GM18868 (cell line): ENCODE measurements around the gene NPIPB6.

Source experiments
- ATAC-seq: cut with Tn5 transposase; IDR thresholded peaks from one replicate; pipeline ENCODE4 v1.9.1; 2021; ENCODE audit warnings: mild to moderate bottlenecking, moderate library complexity; ENCODE audit not compliant: unreplicated experiment

The NPIPB6 gene

DNA sequence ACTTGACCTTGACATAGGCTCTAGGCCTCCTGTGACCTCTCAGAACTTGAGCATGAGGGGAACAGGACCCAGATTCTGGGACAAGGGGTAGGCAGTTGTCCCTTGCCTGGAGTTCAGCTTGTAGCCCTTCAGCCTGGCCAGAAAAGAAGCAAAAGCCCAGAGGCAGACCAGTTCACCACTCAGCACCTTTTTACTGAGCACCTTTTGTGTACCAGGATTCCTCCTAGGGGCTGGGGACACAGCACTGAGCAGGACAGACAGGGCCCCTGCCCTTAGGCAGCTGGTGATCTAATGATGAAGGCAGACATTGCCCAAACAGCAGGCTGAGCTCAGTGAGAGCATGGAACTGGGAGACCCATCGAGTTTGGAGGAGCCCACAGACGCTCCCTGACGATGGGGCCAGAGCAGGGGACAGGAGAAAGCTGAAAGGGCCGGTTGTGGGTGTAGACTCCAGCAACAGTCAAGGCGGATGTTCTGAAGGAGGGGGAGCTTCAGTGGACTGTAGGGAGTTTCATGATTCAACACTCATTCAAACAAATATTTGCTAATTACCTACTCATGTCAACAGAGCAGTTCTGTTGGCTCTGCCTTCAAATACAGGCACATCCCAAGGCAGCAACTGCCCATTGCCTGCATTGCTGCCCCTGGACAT lies 38.9 kb downstream of the NPIPB6 start:
- no peak for ATAC-seq

DNA sequence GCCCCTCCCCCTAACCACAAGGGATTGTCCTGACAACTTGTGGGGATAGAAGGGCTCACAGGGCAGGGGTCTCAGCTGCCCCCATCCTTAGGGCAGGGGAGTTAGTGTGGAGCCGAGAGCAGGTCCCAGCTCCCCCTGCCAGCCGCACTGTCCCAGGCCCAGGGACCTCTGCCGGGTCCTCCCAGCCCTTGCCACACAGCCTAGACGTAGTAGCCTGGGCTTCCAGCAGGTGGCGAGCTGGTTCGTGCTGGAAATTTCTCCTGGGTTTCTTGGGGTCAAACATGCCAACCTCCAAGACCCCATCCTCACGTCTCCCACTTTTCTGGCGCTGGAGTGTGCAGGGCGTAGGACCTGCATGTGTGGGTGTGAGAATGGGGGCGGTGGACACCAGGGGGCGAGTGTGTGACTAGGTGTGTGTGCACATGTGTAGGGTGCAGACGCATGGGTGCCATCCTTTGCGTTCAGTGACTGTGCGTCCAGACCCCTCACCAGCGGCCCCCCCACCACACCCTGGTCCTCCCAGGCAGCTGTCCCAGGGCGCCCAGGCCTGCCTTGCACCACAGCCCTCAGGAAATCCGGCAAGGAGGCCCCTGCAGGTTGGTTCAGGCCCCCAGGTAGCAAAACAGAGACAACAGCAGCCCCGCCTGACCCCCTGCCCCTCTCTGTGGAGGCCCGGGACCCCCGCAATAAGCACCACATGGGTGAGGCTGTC lies 41.5 kb downstream of the NPIPB6 start:
- no peak for ATAC-seq

DNA sequence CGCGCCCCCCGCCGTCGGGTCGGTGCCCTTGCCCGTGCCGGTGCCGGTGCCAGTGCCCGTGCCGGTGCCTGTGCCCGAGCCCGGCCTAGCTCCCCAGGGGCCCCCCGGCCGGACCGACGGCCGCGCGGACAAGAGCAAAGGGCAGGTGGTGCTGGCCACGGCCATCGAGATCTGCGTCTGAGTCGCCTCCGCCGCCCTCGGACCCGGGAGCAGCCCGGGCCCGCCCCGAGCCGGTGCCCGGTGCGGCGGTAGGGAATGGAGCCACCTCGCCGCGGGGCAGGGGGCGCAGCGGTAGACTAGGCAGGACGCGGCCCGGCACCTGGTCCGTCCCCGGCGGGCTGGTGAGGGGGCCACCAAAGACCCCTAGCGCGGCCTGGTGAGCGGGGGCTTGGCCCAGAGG lies 42.6 kb downstream of the NPIPB6 start:
- no peak for ATAC-seq

DNA sequence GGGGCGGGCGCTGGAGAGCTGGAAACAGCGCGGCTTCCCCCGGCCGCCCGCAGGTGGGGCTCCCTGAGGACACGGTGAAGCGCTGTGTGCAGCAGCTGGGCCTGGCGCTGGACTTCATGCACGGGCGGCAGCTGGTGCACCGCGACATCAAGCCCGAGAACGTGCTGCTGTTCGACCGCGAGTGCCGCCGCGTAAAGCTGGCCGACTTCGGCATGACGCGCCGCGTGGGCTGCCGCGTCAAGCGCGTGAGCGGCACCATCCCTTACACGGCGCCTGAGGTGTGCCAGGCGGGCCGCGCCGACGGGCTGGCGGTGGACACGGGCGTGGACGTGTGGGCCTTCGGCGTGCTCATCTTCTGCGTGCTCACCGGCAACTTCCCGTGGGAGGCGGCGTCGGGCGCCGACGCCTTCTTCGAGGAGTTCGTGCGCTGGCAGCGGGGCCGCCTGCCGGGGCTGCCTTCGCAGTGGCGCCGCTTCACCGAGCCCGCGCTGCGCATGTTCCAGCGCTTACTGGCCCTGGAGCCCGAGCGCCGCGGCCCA lies 43.2 kb downstream of the NPIPB6 start:
- ATAC-seq, result no peak

DNA sequence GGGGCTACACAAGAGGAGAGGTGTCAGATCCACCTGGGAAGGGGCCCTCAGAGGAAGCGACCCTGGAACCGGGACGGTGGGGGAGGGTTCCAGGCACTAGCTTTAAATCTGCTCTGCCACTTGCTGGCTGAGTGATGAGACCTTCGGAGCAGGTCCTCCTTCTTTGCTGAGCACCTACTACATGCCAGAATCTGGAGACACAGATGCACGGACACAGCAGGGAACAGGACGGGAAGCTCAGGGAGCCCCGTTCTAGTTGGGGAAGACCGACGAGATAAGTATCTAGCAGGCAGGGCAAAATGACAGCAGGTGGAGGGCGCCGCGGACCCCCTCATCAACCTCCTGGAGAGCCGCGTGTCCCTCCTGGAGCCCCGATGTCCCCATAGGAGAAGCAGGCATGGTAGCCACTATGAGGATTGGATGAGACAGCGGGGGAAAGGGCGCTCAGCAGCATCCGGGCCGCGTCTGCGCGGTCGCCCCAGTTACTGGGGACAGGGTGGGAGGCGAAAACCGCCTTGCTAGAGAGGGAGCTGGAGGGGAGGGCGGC lies 43.8 kb downstream of the NPIPB6 start:
- ATAC-seq, result no peak

DNA sequence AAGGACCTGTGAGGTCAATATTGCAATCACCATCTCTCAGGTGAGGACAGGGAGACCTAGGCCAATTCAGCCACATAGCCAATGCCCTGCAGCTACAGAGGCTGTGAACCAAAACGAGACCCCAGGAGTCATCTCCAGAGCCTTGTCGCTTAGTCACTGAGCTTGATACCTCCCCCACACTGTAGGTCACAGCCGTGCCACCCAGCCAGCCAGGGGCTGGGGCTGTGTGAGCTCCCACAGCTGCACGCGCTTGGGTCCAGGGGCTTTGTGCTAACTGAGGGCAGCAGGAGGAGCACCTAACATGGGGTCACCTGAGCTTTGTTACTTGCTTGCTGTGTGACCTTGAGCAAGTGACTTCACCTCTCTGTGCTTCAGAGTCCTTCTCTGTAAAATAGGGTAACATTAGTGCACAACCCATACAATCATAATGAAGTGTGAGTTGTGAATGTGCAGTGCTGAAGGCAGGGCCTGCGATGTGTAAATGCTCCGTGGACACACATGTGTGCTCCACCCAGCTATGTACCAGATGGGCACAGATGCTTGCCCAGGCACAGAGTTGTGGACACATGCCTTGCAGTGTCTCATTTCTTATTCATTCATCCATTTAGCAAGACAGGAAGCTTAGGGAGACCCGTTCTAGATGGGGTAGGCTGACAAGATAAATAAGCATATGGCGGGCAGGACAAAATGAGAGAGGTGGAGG lies 45.1 kb downstream of the NPIPB6 start:
- ATAC-seq, result no peak

DNA sequence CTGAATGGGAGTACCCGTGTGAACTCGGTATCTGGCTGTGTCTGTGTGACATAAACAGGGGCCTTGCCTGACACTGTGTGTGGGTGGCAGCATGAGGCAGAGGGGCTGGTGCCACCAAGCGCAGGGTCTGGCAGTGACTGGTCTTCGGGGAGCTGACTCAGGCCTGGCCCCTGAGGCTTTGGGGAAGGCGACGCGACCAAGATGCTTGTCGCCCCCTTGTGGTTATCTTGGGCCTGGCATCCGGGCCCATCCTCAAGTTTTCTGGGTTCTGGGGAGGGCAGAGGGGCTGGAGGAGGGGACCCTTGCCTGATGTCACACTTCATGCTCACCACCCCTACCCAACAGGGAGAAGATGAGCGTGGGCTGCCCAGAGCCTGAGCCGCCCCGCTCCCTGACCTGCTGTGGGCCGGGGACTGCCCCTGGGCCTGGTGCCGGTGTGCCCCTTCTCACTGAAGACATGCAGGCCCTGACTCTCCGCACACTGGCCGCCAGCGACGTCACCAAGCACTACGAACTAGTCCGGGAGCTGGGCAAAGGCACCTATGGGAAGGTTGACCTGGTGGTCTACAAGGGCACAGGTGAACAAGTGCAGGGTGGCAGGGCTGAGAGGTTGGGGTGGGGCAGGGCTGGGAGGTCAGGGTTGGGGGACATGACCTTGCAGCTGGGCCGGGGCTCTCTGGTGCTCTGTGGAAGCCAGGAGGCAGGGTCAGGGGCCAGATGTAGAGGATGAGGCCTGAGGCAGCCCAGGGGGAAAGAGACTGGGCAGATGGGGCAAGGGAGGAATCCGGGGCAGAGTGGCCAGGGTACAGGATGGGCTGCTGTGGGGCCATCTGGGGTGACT lies 46.0 kb downstream of the NPIPB6 start:
- no peak for ATAC-seq

DNA sequence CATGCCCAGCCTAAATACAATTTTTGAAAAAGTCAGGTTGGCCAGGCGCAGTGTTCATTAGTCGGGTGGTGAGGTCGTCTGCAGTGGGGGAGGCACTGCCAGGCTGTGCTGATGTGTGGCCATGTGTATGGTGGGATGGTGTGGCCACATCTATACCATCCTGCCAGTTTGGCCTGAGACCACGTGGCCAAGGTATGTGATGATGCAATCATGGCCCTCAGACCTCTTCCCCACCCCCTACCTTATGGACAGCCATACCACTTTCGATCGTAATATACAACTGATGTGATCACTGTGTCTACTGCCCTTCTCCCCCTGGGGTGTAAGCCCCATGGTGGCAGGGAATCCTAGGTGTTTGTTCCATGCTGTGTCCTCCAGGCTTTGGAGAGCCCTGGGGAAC lies 47.3 kb downstream of the NPIPB6 start:
- no peak for ATAC-seq

DNA sequence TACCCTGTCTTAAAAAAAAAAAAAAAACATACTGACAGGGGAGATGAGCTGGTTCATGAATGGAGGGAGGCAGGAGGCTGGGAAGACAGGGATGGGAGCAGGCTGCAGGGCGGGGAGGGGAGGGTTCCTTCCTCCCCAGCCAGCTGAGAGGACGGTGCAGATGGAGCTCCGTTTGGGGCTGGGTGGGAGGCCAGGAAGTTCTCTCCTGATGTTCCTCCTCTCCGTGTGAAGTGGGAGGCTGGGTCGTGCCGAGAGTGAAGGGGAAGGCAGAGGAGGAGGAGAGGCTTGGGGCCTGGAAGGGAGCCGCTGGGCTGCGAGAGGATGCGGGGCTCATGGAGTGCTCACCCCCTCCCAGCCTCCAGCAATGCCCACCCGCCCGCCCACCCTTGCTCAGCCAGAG lies 49.7 kb downstream of the NPIPB6 start:
- ATAC-seq, result no peak

DNA sequence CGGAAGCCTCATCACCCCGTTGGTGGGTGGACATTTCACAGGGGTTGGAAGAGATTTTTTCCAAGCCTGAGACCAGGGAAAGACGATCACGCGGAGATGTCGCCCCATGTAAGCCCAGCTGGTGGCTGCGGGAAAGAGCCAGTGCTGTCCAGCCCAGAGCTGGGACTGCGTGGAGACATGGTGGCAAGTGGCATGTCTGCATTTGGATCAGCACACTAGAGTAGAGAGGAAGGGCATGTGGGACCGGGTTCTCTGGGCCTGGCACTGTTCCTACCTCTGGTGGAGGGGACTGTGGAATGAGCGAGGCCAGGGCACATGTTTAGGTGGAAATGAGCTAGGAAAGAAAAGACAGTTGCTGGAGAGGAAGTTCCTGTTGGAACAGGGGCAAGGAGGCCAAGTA lies 51.0 kb downstream of the NPIPB6 start:
- ATAC-seq, result no peak

DNA sequence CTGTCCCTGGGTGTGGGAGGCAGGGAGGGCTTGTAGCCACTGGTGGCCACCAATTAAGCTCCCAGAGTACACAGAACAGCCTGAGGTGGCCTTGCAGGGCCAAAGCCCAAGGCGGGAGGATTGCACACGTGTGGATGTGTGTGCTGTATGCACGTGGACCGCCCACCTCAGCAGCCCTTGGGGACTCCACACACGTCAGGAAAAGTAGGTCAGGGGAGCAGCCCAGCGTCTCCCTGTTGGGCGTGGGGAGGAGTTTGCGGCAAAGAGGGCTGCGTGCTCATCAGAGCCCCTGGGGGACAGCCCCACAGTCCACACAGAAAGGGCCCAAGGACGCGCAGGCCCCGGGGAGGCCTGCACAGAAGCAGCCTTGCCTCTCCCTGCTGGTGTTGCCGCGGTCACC lies 51.4 kb downstream of the NPIPB6 start:
- ATAC-seq, result no peak

DNA sequence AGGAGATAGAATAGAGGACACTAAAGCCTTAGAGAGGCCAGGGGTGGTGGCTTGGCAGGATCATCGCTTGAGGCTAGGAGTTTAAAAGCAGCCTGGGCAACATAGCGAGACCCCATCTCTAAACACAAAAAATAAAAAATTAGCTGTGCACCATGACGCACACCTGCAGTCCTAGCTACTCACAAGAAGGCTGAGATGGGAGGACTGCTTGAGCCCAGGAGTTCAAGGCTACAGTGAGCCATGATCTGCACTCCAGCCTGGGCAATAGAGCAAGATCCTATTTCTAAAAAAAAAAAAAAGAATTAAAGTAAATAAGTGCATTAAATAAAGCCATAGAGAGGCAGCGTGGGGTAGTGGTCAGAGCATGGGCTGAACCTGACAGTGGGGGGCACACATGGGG lies 51.9 kb downstream of the NPIPB6 start:
- ATAC-seq, result no peak

DNA sequence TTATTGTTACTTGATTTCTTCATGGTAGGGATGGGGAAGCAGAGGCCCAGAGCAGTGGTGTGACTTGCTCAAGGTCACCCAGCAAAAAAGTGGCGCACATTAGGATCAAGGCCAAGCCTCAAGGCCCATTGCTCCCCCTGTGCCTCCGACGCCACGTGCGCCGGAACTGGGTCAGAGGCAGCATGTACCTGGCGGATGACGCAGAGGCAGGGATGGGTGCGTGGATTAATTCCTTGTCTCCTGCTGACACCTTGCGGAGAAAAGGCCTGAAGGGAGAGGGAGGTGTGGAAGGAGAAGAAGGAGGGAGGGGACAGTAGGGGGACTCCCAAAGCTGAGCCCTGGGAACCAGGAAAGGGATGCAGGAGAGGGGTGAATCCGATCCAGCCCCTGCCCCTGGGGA lies 52.5 kb downstream of the NPIPB6 start:
- ATAC-seq, result no peak

DNA sequence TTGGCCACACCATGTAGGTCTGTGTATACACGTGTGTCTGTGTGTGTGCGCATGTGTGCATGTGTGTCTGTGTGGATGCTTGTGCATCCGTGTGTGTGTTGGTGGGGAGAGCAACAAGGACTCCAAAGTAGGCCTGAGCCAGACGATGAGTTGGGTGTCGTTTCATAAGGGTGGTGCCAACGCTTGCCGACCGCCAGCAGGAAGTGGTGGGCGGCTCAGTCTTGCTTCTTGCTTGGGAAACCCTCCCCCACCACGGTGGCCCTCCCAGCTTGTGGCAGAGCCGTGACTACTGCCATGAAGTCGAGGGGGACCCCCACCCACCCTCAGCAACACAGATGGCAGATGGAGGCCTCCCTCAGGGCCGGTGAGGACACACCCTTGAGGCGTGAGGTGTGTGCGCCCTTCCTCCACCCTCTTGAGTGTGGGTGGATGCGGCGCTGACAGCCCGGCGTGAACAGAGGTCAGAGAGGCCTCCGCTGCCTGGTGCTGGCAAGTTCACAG lies 53.4 kb downstream of the NPIPB6 start:
- no peak for ATAC-seq

DNA sequence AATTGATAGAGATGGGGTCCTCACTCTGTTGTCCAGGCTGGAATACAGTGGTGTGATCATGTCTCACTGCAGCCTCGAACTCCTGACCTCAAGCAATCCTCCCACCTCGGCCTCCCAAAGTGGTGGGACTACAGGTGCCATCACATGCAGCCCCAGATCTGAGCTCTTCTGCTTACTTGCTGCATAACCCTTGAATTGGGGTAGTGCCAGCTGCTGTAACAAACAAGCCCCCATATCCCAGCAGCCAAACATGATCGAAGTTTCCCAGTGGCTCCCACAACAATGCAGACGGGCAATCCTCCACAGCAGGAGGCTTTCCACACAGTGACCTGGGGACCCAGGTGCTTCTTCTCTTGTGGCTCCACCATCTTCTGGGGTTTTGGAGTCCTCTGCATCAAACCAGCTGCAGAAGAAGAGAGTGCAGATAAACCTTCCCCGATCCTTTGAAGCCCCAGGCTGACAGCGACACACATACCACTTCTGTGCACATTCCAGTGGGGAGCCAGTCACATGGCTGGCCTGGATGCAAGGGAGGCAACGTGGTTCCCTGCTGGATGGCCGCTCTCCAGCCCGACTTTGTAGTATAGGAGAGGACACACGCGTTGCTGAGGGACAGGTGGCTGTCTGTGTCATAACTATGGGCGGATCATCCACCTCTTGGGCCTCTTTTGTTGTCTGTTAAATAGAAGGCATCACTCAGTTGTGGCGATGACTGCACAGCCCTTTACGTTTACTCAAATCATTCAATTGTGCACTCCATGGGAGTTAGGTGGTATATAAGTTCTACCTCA lies 54.3 kb downstream of the NPIPB6 start:
- ATAC-seq, result no peak

DNA sequence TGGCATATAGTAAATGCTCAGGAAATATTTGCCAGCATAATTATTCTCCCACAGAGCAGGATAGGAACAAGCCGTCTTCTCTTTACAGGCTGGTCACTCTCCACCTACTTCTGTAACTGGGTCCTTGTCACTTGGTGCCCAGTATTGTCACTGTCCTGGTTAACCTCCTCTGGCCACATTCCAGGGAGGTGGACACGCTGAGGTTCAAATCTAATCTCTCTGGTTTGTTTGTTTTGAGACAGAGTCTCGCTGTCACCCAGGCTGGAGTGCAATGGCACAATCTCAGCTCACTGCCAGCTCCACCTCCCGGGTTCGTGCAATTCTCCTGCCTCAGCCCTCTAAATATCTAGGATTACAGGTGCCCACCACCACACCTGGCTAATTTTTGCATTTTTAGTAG lies 55.4 kb downstream of the NPIPB6 start:
- ATAC-seq, result no peak

DNA sequence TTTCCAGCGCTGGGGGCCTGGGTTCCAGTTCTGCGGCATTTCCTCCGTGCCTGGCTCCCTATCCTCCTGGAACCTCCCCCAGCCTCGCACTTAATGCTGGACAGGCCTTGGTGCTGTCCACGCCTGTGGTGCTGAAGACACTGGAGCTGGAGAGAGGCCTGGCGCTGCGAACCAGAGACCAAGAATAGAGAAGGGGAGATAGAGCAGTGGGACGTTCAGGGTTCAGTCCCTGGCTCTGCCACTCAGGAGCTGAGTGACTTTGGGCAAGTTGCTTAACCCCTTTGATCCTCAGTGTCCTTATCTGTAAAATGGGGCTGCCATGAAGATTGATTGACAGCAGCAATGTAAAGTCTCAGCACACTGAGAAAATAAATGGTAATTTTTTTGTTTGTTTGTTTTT lies 59.1 kb downstream of the NPIPB6 start:
- no peak for ATAC-seq

DNA sequence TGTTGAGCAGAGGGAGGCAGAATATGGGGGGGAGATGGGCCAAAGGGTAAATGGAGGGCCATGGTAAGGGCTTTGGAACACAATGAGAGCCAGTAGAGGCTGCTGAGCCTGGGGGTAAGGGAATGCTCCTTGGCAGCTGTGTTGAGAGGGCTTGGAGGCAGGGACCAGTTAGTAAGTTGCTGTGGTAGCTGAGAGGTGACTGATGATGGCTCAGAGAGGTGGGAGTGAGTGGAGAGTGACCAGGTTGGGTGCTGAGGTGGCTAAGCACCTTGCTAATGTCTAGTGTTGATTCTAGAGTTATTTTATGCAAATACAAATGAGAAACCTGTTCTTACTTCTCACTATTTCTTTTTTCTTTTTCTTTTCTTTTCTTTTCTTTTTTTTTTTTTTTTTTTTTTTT lies 60.2 kb downstream of the NPIPB6 start:
- ATAC-seq, result no peak

DNA sequence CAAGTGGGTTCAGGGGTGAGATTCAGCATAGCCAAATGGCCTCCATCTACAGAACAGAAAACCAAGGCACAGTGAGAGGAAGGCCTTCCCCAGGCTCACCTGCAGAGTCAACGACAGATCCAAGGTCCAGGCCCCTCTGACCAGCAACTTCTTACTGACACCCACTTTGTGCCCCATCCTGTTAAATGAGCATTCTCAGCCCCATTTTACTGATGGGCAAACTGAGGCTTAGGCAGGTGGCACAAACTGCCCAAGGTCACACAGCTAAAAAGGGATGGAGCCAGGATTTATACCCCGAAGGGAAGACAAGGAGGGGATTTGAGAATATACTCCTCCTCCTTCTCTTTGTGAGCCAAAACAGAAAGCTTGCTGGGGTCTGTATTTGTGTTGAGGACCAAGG lies 61.7 kb downstream of the NPIPB6 start:
- no peak for ATAC-seq

DNA sequence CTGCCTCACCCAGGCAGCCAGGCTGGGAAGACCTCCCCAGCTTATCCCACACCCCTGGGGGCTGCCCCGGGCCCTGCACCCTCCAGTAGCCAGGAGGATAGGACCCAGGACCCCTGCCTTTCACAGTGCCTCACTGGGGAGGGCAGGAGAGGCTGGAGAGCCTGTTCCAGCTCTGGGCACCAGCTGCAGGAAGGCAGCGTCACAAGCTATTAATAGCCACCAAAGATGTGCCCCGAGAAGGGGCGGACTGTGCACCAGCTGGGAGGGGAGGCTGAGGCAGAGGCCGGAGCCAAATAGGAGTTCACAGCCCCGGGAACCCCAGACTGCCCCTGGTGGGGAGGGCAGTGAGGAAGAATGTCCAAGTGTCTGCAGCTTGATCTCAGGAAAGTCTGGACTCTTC lies 62.2 kb downstream of the NPIPB6 start:
- no peak for ATAC-seq
